Prostate gland (tissue), 2 donors: ENCODE measurements around the gene CCRL2. TPM values are rescaled to one million over a fixed set of nuclear protein-coding genes. Genes with fewer than 3 reads are reported as not detected.

Experiments
- DNase-seq: peaks from one replicate; pipeline ENCODE4 v3.0.0-alpha.2; 2019; ENCODE audit warnings: low spot score
- H3K27ac ChIP-seq, 2 donors: fragments of 200-600 bp; sonication (generic); 2 replicates each; pipeline ENCODE4 v1.5.1; 2017 to 2019
- H3K27me3 ChIP-seq: fragments of 200-600 bp; sonication (generic); replicated peaks from 2 replicates; pipeline ENCODE4 v1.5.1; 2019; ENCODE audit not compliant: insufficient read depth
- H3K36me3 ChIP-seq, 2 donors: fragments of 200-600 bp; sonication (generic); 1 replicate in 1 of 2; 2 replicates in 1 of 2; pipeline versions ENCODE4 v1.5.1 to v1.8.1; 2017 to 2019
- H3K4me1 ChIP-seq: fragments of 200-600 bp; sonication (generic); replicated peaks from 2 replicates; pipeline ENCODE4 v1.5.1; 2019
- H3K4me3 ChIP-seq, 2 donors: fragments of 200-600 bp; sonication (generic); 2 replicates each; pipeline ENCODE4 v1.5.1; 2017 to 2019
- H3K9me3 ChIP-seq: fragments of 200-600 bp; sonication (generic); 2 replicates; pipeline ENCODE4 v1.5.1; 2017
- POLR2A ChIP-seq: fragments of 450-650 bp; IDR thresholded peaks from one replicate; pipeline ENCODE4 v1.6.1; 2016; ENCODE audit warnings: antibody characterized with exemption, mild to moderate bottlenecking
- POLR2AphosphoS5 ChIP-seq: sonication (generic); formaldehyde crosslinking; IDR thresholded peaks from one replicate; pipeline ENCODE4 v1.6.1; 2017; ENCODE audit warnings: antibody characterized with exemption
- WGBS: methylation state at CpG from one replicate; pipeline ENCODE4 v1.1.5; 2018; 5-methylcytosine and 5-hydroxymethylcytosine counted together
- intact Hi-C: fragments of 100-400 bp; cut with DNase I; formaldehyde crosslinking; loops from one replicate; pipeline ENCODE4 v1.14.2; 2022
- total RNA-seq, 2 donors: library from RNA; depleted of rRNA; stranded (reverse); fragments of >200 nt; gene quantifications; one replicate each; pipeline ENCODE4 v1.1.0, GENCODE V29; 2016
- TF ChIP-seq, protein P1 (sequence below), 4 experiments: fragments of 200-600 bp in 2 of 4; fragments of 450-650 bp in 2 of 4; sonication (generic) in 2 of 4; IDR thresholded peaks; 1 replicate in 3 of 4; 2 replicates in 1 of 4; pipeline ENCODE4 v1.5.1; 2016 to 2019; ENCODE audit warnings: antibody characterized with exemption in 4 of 4, mild to moderate bottlenecking in 2 of 4, moderate library complexity in 2 of 4

CCRL2 gene
- total RNA-seq, 2 donors from 2014 or later, result 0.09 to 0.45 TPM

DNA sequence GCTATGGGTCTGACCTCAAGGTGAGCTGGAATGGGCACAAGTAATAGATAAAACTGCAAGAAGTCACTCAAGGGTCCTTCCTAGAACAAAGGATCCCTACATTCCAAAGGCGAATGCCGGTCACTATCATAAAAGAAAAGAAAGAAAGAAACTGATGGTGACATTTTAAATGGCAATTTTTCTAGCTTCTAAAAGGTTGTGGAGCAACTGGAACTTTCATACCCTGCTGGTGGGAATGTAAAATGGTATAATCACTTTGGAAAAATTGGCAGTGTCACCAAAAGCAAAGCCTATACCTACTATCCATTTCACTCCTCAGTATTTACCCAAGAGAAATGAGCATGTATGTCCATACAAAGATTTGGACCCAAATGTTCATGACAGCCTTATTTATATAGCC lies 4.2 kb downstream of the CCRL2 start:
- DNase-seq, result no peak

GRCh38 chr3:46412786-46413298 lies 5.8 kb downstream of the CCRL2 start:
- no peak for DNase-seq
- H3K36me3 ChIP-seq, result no peaks in the 10 kb centered on the region
- TF ChIP-seq POLR2AphosphoS5 (no peak), POLR2A (no peak)
- TF ChIP-seq, protein P1, sequence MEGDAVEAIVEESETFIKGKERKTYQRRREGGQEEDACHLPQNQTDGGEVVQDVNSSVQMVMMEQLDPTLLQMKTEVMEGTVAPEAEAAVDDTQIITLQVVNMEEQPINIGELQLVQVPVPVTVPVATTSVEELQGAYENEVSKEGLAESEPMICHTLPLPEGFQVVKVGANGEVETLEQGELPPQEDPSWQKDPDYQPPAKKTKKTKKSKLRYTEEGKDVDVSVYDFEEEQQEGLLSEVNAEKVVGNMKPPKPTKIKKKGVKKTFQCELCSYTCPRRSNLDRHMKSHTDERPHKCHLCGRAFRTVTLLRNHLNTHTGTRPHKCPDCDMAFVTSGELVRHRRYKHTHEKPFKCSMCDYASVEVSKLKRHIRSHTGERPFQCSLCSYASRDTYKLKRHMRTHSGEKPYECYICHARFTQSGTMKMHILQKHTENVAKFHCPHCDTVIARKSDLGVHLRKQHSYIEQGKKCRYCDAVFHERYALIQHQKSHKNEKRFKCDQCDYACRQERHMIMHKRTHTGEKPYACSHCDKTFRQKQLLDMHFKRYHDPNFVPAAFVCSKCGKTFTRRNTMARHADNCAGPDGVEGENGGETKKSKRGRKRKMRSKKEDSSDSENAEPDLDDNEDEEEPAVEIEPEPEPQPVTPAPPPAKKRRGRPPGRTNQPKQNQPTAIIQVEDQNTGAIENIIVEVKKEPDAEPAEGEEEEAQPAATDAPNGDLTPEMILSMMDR (IDR thresholded peaks at IDR 0.05), result no peak
- H3K9me3 ChIP-seq, result no peaks in the 10 kb centered on the region
- H3K27me3 ChIP-seq, result no peaks in the 10 kb centered on the region
- WGBS, result 66% methylated on average over 3 of the region's 3 CpGs
- H3K4me3 ChIP-seq, result no peak overlapping the region
- H3K27ac ChIP-seq, result no peak overlapping the region
- intact Hi-C loops, result no loop called here
- H3K4me1 ChIP-seq, result no peaks in the 10 kb centered on the region

More for the DNA sequence above, 4.2 kb downstream of the CCRL2 start:
- Histone ChIP-seq H3K4me1 (no peaks in the 10 kb centered on the region), H3K27ac (no peak overlapping the region), H3K4me3 (no peak overlapping the region), H3K27me3 (no peaks in the 10 kb centered on the region), H3K36me3 (no peaks in the 10 kb centered on the region), H3K9me3 (no peaks in the 10 kb centered on the region)
- intact Hi-C loops, result no loop called here
- TF ChIP-seq, protein P1 (IDR thresholded peaks at IDR 0.05), result no peak
- TF ChIP-seq POLR2AphosphoS5 (no peak), POLR2A (no peak)
- WGBS, result 72% methylated on average over 2 of the region's 2 CpGs

- TF ChIP-seq POLR2AphosphoS5, result no peak
- TF ChIP-seq POLR2A, result no peak
- TF ChIP-seq, protein P1 (IDR thresholded peaks at IDR 0.05), result no peak
- 89% methylated on average over 5 of the region's 5 CpGs for WGBS
- H3K4me3 ChIP-seq, result no peak overlapping the region
- H3K27ac ChIP-seq, result no peak overlapping the region
- H3K36me3 ChIP-seq, result no peaks in the 10 kb centered on the region
- DNase-seq, result no peak
- no peaks in the 10 kb centered on the region for H3K4me1 ChIP-seq
- no peaks in the 10 kb centered on the region for H3K27me3 ChIP-seq
- intact Hi-C loops, result no loop called here
- H3K9me3 ChIP-seq, result no peaks in the 10 kb centered on the region
Measured at GRCh38 chr3:46413951-46414350, 6.9 kb downstream of the CCRL2 start.

- Histone ChIP-seq H3K27me3 (no peaks in the 10 kb centered on the region), H3K36me3 (no peaks in the 10 kb centered on the region), H3K4me1 (no peaks in the 10 kb centered on the region), H3K27ac (no peak overlapping the region), H3K9me3 (no peaks in the 10 kb centered on the region), H3K4me3 (no peak overlapping the region)
- intact Hi-C loops, result no loop called here
- WGBS, result 79% methylated on average over 4 of the region's 4 CpGs
- DNase-seq, result no peak
- TF ChIP-seq POLR2AphosphoS5, result no peak
- no peak for TF ChIP-seq POLR2A
Measured at GRCh38 chr3:46414739-46415138, 7.7 kb downstream of the CCRL2 start.

GRCh38 chr3:46416125-46416810 lies 9.2 kb downstream of the CCRL2 start:
- DNase-seq, result no peak
- 36% methylated on average over 10 of the region's 10 CpGs for WGBS
- no peak overlapping the region for H3K27ac ChIP-seq
- H3K4me1 ChIP-seq, result no peaks in the 10 kb centered on the region
- no peaks in the 10 kb centered on the region for H3K36me3 ChIP-seq
- intact Hi-C loops, result no loop called here
- no peak overlapping the region for H3K4me3 ChIP-seq
- no peaks in the 10 kb centered on the region for H3K27me3 ChIP-seq
- H3K9me3 ChIP-seq, result no peaks in the 10 kb centered on the region
- TF ChIP-seq POLR2A (no peak), POLR2AphosphoS5 (no peak)
- TF ChIP-seq, protein P1 (IDR thresholded peaks at IDR 0.05), result no peak
